Brain microvascular endothelial cell (primary cell): Measurements from ENCODE around the gene PRCD.

Experiments used
- DNase-seq: peaks from one replicate; pipeline ENCODE4 v3.0.0-alpha.2; 2020
- H3K27ac ChIP-seq: fragments of 250-450 bp; sonication (Bioruptor Pico); 2 replicates; pipeline ENCODE4 v1.5.1; 2020; ENCODE audit warnings: mild to moderate bottlenecking, moderate library complexity
- H3K27me3 ChIP-seq: fragments of 250-450 bp; sonication (Bioruptor Pico); replicated peaks from 2 replicates; pipeline ENCODE4 v1.5.1; 2020; ENCODE audit warnings: mild to moderate bottlenecking
- H3K36me3 ChIP-seq: fragments of 250-450 bp; sonication (Bioruptor Pico); replicated peaks from 2 replicates; pipeline ENCODE4 v1.5.1; 2020; ENCODE audit warnings: mild to moderate bottlenecking
- H3K4me3 ChIP-seq: 2 replicates; pipeline ENCODE4 v1.5.1; 2011; ENCODE audit warnings: low read depth, mild to moderate bottlenecking, control low read depth, low read length, moderate library complexity
- CTCF ChIP-seq: IDR thresholded peaks from 2 replicates; pipeline ENCODE4 v1.5.1; 2011; ENCODE audit warnings: low read depth, mild to moderate bottlenecking, moderate library complexity, low read length, control low read depth, inconsistent platforms; ENCODE audit errors: missing control alignments
- in situ Hi-C: cut with HindIII; loops from 2 replicates; pipeline ENCODE4 v1.10.0; 2017; ENCODE audit warnings: low sequenced_read_pairs, low pct_ligation_motif_present

PRCD gene

GRCh38 chr17:76498876-76499251, 41.0 kb upstream of the PRCD start:
- no peak for TF ChIP-seq CTCF
- in situ Hi-C loops = no loop called here
- DNase-seq = no peak
- H3K4me3 ChIP-seq = no peak overlapping the region
- H3K27me3 ChIP-seq = no peaks in the 10 kb centered on the region
- H3K36me3 ChIP-seq = no peaks in the 10 kb centered on the region
- H3K27ac ChIP-seq = peak overlapping the region; percentile 69

GRCh38 chr17:76499267-76499667, 40.6 kb upstream of the PRCD start:
- Histone ChIP-seq H3K27ac (no peak overlapping the region), H3K36me3 (no peaks in the 10 kb centered on the region), H3K4me3 (no peak overlapping the region), H3K27me3 (no peaks in the 10 kb centered on the region)
- TF ChIP-seq CTCF = no peak
- DNase-seq = no peak
- in situ Hi-C loops = no loop called here

GRCh38 chr17:76500074-76500746, 39.6 kb upstream of the PRCD start:
- in situ Hi-C loops = no loop called here
- no peak for DNase-seq
- Histone ChIP-seq H3K27me3 (no peaks in the 10 kb centered on the region), H3K4me3 (peak overlapping the region; percentile 68), H3K36me3 (no peaks in the 10 kb centered on the region), H3K27ac (no peak overlapping the region)
- TF ChIP-seq CTCF = no peak

GRCh38 chr17:76500747-76501017, 39.2 kb upstream of the PRCD start:
- peak overlapping the region; percentile 68 for H3K4me3 ChIP-seq
- H3K27ac ChIP-seq = peak overlapping the region; percentile 70
- DNase-seq = no peak
- H3K36me3 ChIP-seq = no peaks in the 10 kb centered on the region
- no peak for TF ChIP-seq CTCF
- no peaks in the 10 kb centered on the region for H3K27me3 ChIP-seq
- in situ Hi-C loops = no loop called here

DNA sequence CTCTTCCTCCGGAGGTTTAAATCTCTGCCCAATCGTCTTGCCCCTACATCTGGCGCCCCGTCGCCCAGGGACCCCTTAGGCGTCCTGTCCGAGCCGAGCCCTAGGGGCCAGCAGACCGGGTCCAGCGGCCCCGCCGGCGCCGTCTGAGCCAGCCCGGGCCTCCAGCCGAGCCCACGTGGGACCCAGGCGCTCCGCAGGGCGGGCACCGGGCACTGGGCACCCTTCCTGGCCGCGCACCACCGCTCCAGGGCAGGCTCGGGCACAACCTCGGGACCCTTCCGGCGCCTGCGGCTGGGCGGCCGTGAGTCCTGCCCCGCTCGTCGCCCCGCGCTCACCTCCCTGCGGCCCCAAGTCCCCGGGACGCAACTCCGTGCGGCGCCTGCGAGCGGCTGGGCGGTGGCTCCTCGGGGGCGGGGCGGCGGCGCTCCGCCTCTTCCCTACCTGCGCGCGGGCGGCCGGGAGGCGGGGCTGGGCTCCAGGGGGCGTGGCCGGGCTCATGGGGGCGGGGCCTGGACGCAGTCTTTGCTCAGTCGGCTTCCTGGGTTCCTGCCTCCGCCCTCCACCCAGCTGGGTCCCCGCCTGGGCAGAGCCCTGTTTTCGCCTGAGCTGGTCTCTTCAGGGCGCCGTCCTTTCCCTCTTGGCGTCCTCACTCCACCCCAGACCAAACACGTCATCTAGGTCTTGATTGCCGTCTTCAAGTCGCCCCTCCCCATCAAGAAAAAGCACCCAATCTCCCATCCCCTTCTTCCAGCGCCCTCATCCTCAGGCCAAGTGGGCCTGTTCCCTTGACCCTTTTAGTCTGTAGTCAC, 38.6 kb upstream of the PRCD start, which contains the start of gene RHBDF2:
RHBDF2 (minus strand) TSS at position 406 of the 809 bp plus-strand sequence. CDS start 19,899 bp downstream, outside the sequence.
- no peaks in the 10 kb centered on the region for H3K36me3 ChIP-seq
- no peak for TF ChIP-seq CTCF
- no peaks in the 10 kb centered on the region for H3K27me3 ChIP-seq
- peak within 1 kb of the TSS; percentile 70 for H3K27ac ChIP-seq
- H3K4me3 ChIP-seq = peak within 1 kb of the TSS; percentile 68
- DNase-seq = peak; percentile 72
- in situ Hi-C loops = no loop called here

DNA sequence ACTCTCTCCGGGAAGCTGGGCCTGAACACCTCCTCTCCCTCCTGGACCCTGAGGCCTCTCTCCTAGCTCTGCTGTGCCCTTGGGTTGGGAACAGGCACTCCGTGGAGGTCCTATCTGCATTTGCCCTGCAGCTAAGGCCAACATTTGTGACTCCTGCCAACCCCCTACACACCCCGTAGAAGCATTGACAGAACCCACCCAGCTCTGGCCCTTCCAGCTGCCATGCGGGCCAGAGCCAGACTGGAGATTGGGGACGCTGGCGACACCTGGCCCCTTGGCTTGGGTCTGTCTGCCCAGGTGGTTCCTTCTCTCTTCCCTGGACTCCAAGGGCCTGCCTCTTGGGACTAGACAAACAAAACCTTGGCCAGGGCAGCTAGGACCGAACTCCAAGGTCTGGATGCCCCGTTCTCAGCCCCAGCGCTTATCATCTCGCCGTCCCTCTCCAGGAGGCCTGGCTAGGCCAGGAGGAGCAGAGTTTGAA, 38.0 kb upstream of the PRCD start:
- TF ChIP-seq CTCF = no peak
- Histone ChIP-seq H3K27ac (peak overlapping the region; percentile 70), H3K36me3 (no peaks in the 10 kb centered on the region), H3K27me3 (no peaks in the 10 kb centered on the region), H3K4me3 (peak overlapping the region; percentile 68)
- no peak for DNase-seq
- in situ Hi-C loops = no loop called here
